HEK293T (cell line): ENCODE results near the gene TMEM243.

Experiments used
- BHLHE40 ChIP-seq: fragments of 450-650 bp; IDR thresholded peaks from 2 replicates; pipeline ENCODE4 v1.6.1; 2016; ENCODE audit warnings: mild to moderate bottlenecking, moderate library complexity, borderline replicate concordance
- CTBP1 ChIP-seq: fragments of 450-650 bp; IDR thresholded peaks from 2 replicates; pipeline ENCODE4 v1.6.1; 2016; ENCODE audit warnings: borderline replicate concordance
- ELF4 ChIP-seq: fragments of 450-650 bp; IDR thresholded peaks from 2 replicates; pipeline ENCODE4 v1.6.1; 2017; ENCODE audit warnings: antibody characterized with exemption
- FOXK2 ChIP-seq: fragments of 450-650 bp; IDR thresholded peaks from 2 replicates; pipeline ENCODE4 v1.6.1; 2016; ENCODE audit warnings: mild to moderate bottlenecking
- NFRKB ChIP-seq: fragments of 450-650 bp; IDR thresholded peaks from 2 replicates; pipeline ENCODE4 v1.6.1; 2016; ENCODE audit warnings: mild to moderate bottlenecking, moderate library complexity
- SP1 ChIP-seq: fragments of 450-650 bp; IDR thresholded peaks from 2 replicates; pipeline ENCODE4 v1.6.1; 2017
- TARDBP ChIP-seq: fragments of 450-650 bp; IDR thresholded peaks from 2 replicates; pipeline ENCODE4 v1.6.1; 2016
- ZNF384 ChIP-seq: fragments of 450-650 bp; IDR thresholded peaks from 2 replicates; pipeline ENCODE4 v1.6.1; 2016

GRCh38 chr7:87216701-87217508, 2.6 kb downstream of the TMEM243 start:
- TF ChIP-seq BHLHE40, result no peak
- TF ChIP-seq NFRKB, result no peak
- no peak for TF ChIP-seq ELF4
- no peak for TF ChIP-seq ZNF384
- TF ChIP-seq FOXK2, result no peak
- no peak for TF ChIP-seq CTBP1
- no peak for TF ChIP-seq TARDBP
- no peak for TF ChIP-seq SP1
